Effector CD8-positive, alpha-beta T cell (primary cell): ENCODE results near the gene PAK1.
"Not testable (repeated sequence)": the region's sequence is repeated elsewhere in the genome, so short reads cannot be mapped to it uniquely, and the experiment has no call there.

Experiments used
- DNase-seq: peaks from one replicate; lab custom pipeline; 2025; lab: John Stamatoyannopoulos, UW

Gene PAK1

GRCh38 chr11:77402218-77402556 is 71.7 kb downstream of the PAK1 start:
- DNase-seq, result no peak

GRCh38 chr11:77401486-77402217 is 72.2 kb downstream of the PAK1 start:
- DNase-seq, result no peak

- no peak for DNase-seq
Measured at GRCh38 chr11:77400775-77401449, 73.0 kb downstream of the PAK1 start.

GRCh38 chr11:77400271-77400670 is 73.6 kb downstream of the PAK1 start:
- no peak for DNase-seq

- DNase-seq, result no peak
Measured at GRCh38 chr11:77397631-77398030, 76.3 kb downstream of the PAK1 start.

- no peak for DNase-seq
Measured at GRCh38 chr11:77396911-77397310, 77.0 kb downstream of the PAK1 start.

GRCh38 chr11:77396305-77396704 is 77.6 kb downstream of the PAK1 start:
- no peak for DNase-seq

GRCh38 chr11:77395460-77396173 is 78.3 kb downstream of the PAK1 start:
- no peak for DNase-seq

GRCh38 chr11:77392842-77393241 is 81.1 kb downstream of the PAK1 start:
- no peak for DNase-seq

GRCh38 chr11:77387701-77388100 is 86.2 kb downstream of the PAK1 start:
- no peak for DNase-seq

GRCh38 chr11:77386178-77386577 is 87.7 kb downstream of the PAK1 start:
- DNase-seq, result no peak

GRCh38 chr11:77385255-77385771 is 88.6 kb downstream of the PAK1 start:
- DNase-seq, result not testable (repeated sequence)

GRCh38 chr11:77384571-77384970 is 89.3 kb downstream of the PAK1 start:
- no peak for DNase-seq

GRCh38 chr11:77383349-77383748 is 90.5 kb downstream of the PAK1 start:
- DNase-seq, result not testable (repeated sequence)

- DNase-seq, result no peak
Measured at GRCh38 chr11:77381729-77382665, 91.9 kb downstream of the PAK1 start.

GRCh38 chr11:77379934-77380333 is 94.0 kb downstream of the PAK1 start:
- no peak for DNase-seq

GRCh38 chr11:77379253-77379652 is 94.6 kb downstream of the PAK1 start:
- DNase-seq, result no peak

- DNase-seq, result no peak
Measured at GRCh38 chr11:77377734-77378133, 96.2 kb downstream of the PAK1 start.

- DNase-seq, result no peak
Measured at GRCh38 chr11:77375107-77375506, 98.8 kb downstream of the PAK1 start.

GRCh38 chr11:77374611-77375031 is 99.3 kb downstream of the PAK1 start:
- no peak for DNase-seq

- DNase-seq, result no peak
Measured at GRCh38 chr11:77374108-77374507, 99.8 kb downstream of the PAK1 start.

- no peak for DNase-seq
Measured at GRCh38 chr11:77372726-77373125, 101.2 kb downstream of the PAK1 start.
